ENCODE results near the gene WWC2.
"Not testable (repeated sequence)": the region's sequence is repeated elsewhere in the genome, so short reads cannot be mapped to it uniquely, and the experiment has no call there.

The WWC2 gene

GRCh38 chr4:183172881-183173280 is 73.8 kb downstream of the WWC2 start:
- DNase-seq (ENCODE audit: low read depth) = no peak

DNA sequence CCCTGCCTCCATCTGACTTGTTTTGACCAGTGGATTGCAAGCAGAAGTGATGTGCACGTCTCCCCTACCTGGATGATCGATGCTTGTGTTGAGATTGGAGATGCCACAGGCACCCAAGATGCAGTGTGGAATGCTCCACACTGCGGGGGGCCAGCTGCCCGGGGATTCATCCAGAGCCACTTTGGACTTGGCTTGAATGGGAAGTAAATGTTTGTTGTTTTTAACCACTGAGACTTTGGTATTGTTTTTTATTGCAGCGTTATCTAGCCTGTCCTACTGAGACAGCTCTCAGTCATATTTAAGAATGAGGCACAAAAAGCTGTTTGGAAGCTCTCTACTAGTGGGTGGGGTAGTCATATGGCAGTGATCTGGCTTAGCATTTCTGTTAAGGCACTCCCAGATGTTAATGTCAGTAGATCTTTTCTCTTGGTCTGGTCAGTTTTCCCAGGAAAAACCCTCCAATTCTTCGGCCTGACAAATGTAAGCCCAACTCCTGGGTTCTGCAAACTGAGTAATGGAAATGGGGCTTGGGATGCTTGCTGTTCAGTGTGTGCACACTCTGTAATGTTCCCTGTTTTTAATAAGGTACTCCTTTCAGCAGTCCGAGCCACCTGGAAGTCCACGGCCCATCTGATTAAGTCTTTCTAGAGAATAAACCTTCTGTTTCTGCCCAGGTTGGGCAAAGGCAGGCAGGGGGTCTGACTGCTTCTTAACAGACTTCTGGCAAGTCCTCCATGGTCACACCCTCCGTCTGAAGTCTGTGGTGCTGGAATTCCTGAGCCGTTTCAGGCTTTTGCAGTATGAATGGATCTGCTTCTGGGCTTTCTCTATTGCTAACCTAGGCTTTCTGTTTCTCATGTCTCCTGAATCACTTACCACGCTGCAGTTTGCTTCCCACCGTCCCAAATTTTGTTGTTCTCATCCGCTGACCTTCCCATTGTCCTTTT is 74.8 kb downstream of the WWC2 start:
- no peak for DNase-seq (ENCODE audit: low read depth)

DNA sequence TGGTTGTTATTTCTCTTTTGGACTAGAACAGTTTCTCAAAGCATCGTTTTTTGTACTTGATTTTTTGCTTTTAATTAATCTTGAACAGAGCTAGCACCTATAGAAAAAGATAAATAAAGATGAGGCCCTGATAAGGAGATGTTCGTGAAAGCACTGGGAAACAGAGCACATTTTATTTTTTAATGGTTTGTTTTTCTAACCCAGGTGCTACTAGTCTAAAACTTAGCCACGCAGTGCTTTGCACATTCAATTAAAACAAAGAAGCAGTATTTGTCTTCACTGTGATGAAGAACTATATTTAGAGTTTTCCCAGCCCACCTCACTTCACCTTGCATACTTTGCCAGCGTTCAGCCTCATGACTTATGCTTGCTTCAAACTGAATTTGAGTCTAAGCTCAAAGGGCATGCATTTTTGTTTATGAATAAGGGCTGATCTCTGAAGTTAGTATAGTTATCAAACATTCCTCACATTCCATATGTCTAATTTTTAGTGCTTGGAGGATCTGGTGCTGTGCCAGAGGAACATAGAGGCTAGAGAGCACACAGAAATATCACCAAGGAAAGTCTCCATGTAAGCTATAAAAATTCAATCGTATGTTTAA is 76.7 kb downstream of the WWC2 start:
- DNase-seq (ENCODE audit: low read depth) = no peak

- DNase-seq (ENCODE audit: low read depth) = no peak
Observed at GRCh38 chr4:183177001-183177400, 77.9 kb downstream of the WWC2 start.

GRCh38 chr4:183178201-183178600 is 79.1 kb downstream of the WWC2 start:
- no peak for DNase-seq (ENCODE audit: low read depth)

- no peak for DNase-seq (ENCODE audit: low read depth)
Observed at GRCh38 chr4:183180096-183180495, 81.0 kb downstream of the WWC2 start.

DNA sequence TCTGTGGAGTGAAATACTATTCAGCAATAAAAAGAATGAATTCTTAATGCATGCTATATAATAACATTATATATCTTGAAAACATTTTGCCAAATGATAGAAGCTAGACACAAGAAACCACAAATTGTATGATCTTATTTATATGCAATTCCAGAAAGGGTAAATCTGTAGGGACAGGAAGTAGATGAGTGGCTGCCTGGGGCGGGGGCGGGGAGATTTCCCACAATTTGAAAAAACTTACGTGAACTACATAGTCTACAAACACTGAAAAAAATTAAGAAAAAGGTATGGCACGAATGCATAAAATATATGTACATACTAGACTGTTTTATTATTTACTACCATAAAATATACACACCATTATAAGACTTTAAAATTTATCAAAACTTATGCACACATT is 81.6 kb downstream of the WWC2 start:
- DNase-seq (ENCODE audit: low read depth) = no peak

- DNase-seq (ENCODE audit: low read depth) = no peak
Observed at GRCh38 chr4:183181081-183181480, 82.0 kb downstream of the WWC2 start.

DNA sequence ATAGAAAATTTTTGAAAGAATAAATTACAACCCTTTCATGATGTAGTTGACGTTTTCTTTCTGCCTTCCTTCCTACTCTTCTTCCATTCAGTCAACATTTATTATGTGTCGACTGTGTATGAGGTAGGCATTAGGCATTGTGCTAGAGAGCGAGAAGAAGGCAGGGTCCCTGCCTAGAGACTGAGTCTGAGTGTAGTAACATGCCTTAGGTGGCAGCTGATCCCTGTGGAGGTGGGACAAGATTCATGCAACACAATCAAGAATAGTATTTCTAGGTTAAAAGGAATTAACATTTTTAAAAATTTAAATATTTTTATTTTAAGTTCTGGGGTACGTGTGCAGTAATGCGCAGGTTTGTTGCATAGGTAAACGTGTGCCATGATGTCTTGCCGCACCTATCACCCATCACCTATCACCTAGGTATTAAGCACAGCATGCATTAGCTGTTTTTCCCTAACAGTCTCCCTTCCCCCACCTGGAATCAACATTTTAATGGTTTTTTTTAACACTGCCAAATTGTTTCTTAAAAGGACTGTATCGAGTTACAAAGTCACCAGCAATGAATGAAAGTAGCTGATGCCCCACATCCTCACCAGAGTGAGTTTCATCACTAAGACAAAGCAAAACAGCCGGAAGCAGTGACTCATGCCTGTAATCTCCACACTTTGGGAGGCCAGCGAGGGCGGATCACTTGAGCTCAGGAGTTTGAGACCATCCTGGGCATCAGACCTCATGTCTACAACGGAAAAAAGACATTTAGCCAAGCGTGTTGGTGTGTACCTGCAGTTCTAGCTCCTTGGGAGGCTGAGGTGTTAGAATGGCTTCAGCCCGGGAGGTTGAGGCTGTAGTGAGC is 84.0 kb downstream of the WWC2 start:
- DNase-seq (ENCODE audit: low read depth) = no peak

- DNase-seq (ENCODE audit: low read depth) = no peak
Observed at GRCh38 chr4:183183906-183184535, 85.0 kb downstream of the WWC2 start.

- no peak for DNase-seq (ENCODE audit: low read depth)
Observed at GRCh38 chr4:183185018-183185417, 86.0 kb downstream of the WWC2 start.

DNA sequence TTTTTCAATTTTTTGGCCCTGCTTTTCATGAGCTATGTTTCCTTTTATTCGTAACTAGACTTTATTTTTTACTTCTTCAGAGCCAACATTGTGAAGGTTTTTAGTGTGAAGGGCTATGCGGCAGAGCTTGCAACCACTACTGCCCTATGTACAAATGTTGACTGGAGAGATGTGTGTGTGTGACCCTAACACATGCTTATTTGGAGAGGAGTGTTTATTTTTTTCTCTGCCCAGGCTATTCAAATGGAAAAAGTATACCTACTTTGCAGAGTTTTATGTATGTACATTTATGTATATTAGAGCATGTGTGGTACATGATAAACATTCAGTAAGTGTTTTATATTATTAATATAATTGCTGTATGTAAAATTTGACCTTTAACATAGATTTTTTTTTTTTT is 86.5 kb downstream of the WWC2 start:
- no peak for DNase-seq (ENCODE audit: low read depth)

GRCh38 chr4:183186813-183187212 is 87.8 kb downstream of the WWC2 start:
- no peak for DNase-seq (ENCODE audit: low read depth)

- no peak for DNase-seq (ENCODE audit: low read depth)
Observed at GRCh38 chr4:183190900-183191527, 92.0 kb downstream of the WWC2 start.

DNA sequence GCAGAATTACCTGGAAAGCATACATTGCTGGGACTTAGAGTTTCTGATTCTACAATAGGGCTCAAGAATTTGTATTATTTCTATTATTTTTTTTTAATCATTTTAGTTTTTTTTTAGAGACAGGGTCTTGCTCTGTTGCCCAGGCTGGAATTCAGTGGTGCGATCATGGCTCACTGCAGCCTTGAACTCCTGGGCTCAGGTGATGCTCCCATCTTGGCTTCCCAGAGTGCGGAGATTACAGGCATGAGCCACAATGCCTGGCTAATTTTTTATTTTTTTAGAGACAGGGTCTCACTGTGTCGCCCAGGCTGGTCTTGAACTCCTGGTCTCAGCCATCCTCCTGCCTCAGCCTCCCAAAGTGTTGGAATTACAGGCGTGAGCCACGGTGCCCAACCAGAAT is 92.6 kb downstream of the WWC2 start:
- DNase-seq (ENCODE audit: low read depth) = no peak

DNA sequence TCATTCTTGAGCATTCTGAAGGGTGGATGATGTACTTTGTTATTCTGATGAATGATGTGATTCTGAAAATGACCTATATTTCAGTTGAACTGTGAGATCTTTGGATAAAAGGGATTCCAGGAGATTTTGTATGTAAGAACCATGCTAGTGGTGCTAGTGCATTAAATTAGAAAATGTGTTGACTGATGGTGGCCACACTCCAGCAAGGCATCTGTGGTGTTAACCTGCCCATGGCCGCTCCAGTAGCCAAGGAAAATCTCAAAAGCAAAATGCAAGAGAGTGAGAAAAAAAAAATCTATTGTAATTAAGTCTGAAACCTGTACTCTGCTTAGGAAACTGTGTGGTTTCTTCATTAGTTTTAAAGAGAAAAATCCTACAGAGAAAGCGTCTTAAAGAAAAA is 93.5 kb downstream of the WWC2 start:
- DNase-seq (ENCODE audit: low read depth) = no peak

DNA sequence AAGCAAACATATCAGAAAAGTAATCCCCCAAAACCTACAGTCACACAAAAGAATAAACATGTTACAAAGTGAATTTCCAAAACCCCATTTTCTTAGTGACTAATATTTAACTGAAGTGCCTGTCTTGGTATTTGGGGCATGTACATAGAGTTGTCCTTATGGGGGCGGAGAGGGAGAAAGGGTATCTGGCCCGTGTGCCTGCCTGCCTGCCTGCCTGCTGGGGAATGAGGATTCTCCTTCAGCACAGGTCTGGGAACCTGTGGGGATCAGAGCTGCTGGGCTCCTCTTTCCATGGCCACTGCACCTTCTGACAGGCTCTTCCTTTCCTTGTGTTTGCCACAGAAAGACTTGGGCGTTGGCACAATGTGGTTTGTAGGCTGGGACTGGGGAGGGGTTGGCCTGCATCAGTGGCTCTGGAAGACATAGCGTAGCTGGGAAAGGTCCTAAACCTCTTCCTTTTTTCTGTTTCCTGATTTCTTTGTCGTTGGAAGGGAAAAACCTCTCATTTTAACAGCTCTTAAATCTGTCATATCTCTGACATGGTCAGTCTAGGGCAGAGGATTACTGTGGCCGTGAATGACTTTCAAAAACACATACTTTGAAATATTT is 94.8 kb downstream of the WWC2 start:
- DNase-seq (ENCODE audit: low read depth) = not testable (repeated sequence)

DNA sequence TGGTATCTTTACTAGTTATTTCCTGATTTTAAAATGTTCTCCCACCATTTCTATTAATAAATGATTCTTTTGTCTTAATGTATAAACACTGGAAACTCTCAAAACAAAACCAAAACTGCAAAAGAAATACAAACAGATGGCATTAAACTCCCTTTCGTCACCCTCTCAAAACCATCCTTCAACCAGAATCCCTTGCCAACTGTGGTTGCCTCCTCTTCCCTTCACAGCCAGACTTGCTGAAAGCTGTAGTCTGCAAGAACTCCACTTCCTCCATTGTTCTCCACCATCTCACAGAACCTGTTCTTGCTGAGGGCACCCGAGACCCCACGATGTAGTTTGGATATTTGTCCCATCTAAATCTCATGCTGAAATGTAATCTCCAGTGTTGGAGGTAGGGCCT is 96.5 kb downstream of the WWC2 start:
- no peak for DNase-seq (ENCODE audit: low read depth)

GRCh38 chr4:183197140-183197539 is 98.1 kb downstream of the WWC2 start:
- DNase-seq (ENCODE audit: low read depth) = no peak

- no peak for DNase-seq (ENCODE audit: low read depth)
Observed at GRCh38 chr4:183200453-183200852, 101.4 kb downstream of the WWC2 start.

DNA sequence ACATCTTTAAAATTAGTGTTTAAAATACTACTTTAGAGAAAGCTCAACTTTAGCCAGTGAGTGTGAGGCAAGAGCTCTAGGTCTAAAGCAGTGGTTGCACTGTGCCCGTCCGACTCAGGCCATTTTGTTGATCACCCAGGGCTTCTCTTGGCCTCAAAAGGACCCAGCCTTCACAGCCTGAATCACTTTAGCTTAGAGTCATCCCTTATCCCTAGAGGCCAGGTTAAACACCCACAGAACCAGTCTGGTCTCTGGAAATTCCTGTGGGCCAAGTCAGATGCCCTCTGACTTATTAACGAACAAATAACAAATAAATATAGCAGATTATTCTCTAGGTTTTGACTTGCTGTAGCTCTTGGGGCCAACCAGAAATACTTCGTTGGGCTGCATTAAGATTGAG is 102.3 kb downstream of the WWC2 start:
- DNase-seq (ENCODE audit: low read depth) = no peak

Data from activated gamma-delta T cell treated with anti-CD3 and anti-CD28 coated beads, Interleukin-2, amount 50 U/mL, for 16 hours (primary cell).